Karpas-422 (cell line): ENCODE data around the gene HECW1. TPM values are rescaled to one million over a fixed set of nuclear protein-coding genes. Genes with fewer than 3 reads are reported as not detected.

ENCODE experiments used
- DNase-seq: peaks from one replicate; pipeline ENCODE4 v3.0.0-alpha.2; 2015
- H2AFZ ChIP-seq: fragments of 200-600 bp; sonication (generic); 2 replicates; pipeline ENCODE4 v1.6.1; 2014; ENCODE audit warnings: antibody characterized with exemption, low read length, mixed read lengths
- H3K27ac ChIP-seq: fragments of 200-600 bp; sonication (generic); 2 replicates; pipeline ENCODE4 v1.5.1; 2014; ENCODE audit warnings: mild to moderate bottlenecking, low read length, moderate library complexity
- H3K27me3 ChIP-seq: fragments of 200-600 bp; sonication (generic); 2 replicates; pipeline ENCODE4 v1.6.1; 2014; ENCODE audit warnings: low read length, mixed read lengths
- H3K36me3 ChIP-seq: fragments of 200-600 bp; sonication (generic); 2 replicates; pipeline ENCODE4 v1.6.1; 2014; ENCODE audit warnings: low read length, mixed read lengths; ENCODE audit not compliant: insufficient read depth
- H3K4me1 ChIP-seq: fragments of 200-600 bp; sonication (generic); 2 replicates; pipeline ENCODE4 v1.6.1; 2014; ENCODE audit warnings: mild to moderate bottlenecking, low read length, mixed read lengths
- H3K4me2 ChIP-seq: fragments of 200-600 bp; sonication (generic); 2 replicates; pipeline ENCODE4 v1.6.1; 2014; ENCODE audit warnings: low read length, low read depth, mild to moderate bottlenecking; ENCODE audit not compliant: poor library complexity, severe bottlenecking
- H3K4me3 ChIP-seq: fragments of 200-600 bp; sonication (generic); 2 replicates; pipeline ENCODE4 v1.5.1; 2014; ENCODE audit warnings: mild to moderate bottlenecking, antibody characterized with exemption, low read length, mixed read lengths
- H3K79me2 ChIP-seq: fragments of 200-600 bp; sonication (generic); 2 replicates; pipeline ENCODE4 v1.6.1; 2014; ENCODE audit warnings: mild to moderate bottlenecking, low read length, mixed read lengths
- H3K9ac ChIP-seq: fragments of 200-600 bp; sonication (generic); 2 replicates; pipeline ENCODE4 v1.6.0; 2014; ENCODE audit warnings: low read length
- H3K9me2 ChIP-seq: fragments of 200-600 bp; sonication (generic), shearing (Covaris generic); replicated peaks from 2 replicates; pipeline ENCODE4 v1.6.0; 2014; ENCODE audit warnings: mild to moderate bottlenecking, low read length, moderate library complexity; ENCODE audit not compliant: insufficient read depth
- H3K9me3 ChIP-seq: fragments of 300-700, 200-600 bp; sonication (generic); 2 replicates; pipeline ENCODE4 v1.6.1; 2014; ENCODE audit warnings: low read length, mixed read lengths
- H4K20me1 ChIP-seq: fragments of 200-600 bp; sonication (generic); 2 replicates; pipeline ENCODE4 v1.6.1; 2014; ENCODE audit warnings: mild to moderate bottlenecking, antibody characterized with exemption, low read length, low read depth; ENCODE audit not compliant: insufficient read depth
- total RNA-seq: library from RNA; depleted of rRNA; stranded (reverse); fragments of >200 nt; shearing (Covaris generic); gene quantifications from 2 replicates; pipeline ENCODE4 v1.2.3, GENCODE V29; 2014; ENCODE audit warnings: low replicate concordance

Gene HECW1
- total RNA-seq, 1 experiment from 2014 or later = not detected

GRCh38 chr7:43372676-43373355 lies 260.4 kb downstream of the HECW1 start:
- H3K4me2 ChIP-seq = no peak overlapping the region
- no peaks in the 10 kb centered on the region for H3K4me1 ChIP-seq
- H3K27me3 ChIP-seq = no peaks in the 10 kb centered on the region
- H3K9ac ChIP-seq = no peak overlapping the region
- H3K36me3 ChIP-seq = no peaks in the 10 kb centered on the region
- H3K79me2 ChIP-seq = no peaks in the 10 kb centered on the region
- H3K4me3 ChIP-seq = no peak overlapping the region
- H3K9me3 ChIP-seq = no peaks in the 10 kb centered on the region
- H3K27ac ChIP-seq = no peak overlapping the region
- H4K20me1 ChIP-seq = no peaks in the 10 kb centered on the region
- no peak for DNase-seq
- H2AFZ ChIP-seq = no peak overlapping the region
- H3K9me2 ChIP-seq = no peaks in the 10 kb centered on the region

DNA sequence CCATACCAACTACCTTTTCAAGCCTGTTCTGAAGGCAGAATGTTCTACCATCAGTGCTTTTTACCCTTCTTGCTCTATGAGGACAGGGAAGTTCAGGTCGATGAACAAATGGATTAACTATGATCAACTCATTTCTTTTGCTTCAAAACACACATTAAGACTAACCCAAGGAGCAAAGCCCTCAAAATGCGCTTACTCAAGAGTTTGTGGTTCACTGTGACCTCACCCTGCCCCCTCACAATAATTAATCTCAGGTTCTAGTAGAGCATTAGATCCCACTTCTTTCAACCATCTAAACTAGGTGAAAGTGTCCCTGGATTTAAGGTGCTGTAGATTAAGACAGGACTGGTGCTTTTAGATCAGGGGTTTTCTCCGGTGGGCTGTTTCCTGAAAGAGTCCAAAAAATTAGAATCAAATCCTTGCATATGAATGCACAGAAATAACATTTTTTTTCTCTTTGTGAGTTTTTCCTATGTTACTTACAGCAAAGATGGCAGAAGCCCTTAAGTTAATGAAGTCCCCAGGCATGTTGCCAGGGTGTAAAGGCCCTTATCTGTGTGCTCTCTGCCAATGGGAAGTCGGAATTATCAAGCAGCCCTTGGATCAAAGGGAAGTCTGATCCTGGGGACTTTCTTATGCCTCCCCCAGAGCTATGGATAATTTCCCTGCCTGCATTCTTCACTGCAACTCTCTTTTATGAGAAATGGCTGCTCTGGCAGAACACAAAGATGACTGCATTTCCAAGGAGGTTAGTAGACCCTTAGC lies 264.9 kb downstream of the HECW1 start:
- Histone ChIP-seq H3K27me3 (no peaks in the 10 kb centered on the region), H2AFZ (no peak overlapping the region), H4K20me1 (no peaks in the 10 kb centered on the region), H3K27ac (no peak overlapping the region), H3K36me3 (no peaks in the 10 kb centered on the region), H3K9me2 (no peaks in the 10 kb centered on the region), H3K9ac (no peak overlapping the region), H3K4me1 (no peaks in the 10 kb centered on the region), H3K9me3 (no peaks in the 10 kb centered on the region), H3K79me2 (no peaks in the 10 kb centered on the region), H3K4me2 (no peak overlapping the region), H3K4me3 (no peak overlapping the region)
- DNase-seq = no peak

DNA sequence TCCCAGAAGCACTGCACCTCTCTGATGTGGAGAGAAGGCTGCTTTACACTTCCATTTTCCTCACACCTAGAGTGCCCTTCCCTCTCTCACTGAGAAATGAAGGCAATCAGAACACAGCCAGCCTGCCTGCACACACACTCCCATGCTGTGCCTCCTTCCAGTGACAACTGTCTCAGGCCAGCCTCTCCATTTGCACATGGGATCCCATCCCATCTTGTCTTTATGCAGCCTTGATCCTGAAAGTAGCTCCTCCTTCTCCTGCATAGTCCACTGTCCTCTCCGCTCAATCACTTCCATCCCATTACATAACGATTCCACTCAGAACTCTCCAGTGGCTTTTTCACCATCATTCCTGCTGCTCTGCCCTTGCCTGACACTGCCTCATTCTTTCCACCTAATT lies 266.8 kb downstream of the HECW1 start:
- no peaks in the 10 kb centered on the region for H3K27me3 ChIP-seq
- no peak overlapping the region for H3K9ac ChIP-seq
- H4K20me1 ChIP-seq = no peaks in the 10 kb centered on the region
- H3K36me3 ChIP-seq = no peaks in the 10 kb centered on the region
- no peaks in the 10 kb centered on the region for H3K79me2 ChIP-seq
- H3K27ac ChIP-seq = no peak overlapping the region
- H3K4me1 ChIP-seq = no peaks in the 10 kb centered on the region
- no peak for DNase-seq
- no peak overlapping the region for H3K4me3 ChIP-seq
- H3K9me3 ChIP-seq = no peaks in the 10 kb centered on the region
- H3K9me2 ChIP-seq = no peaks in the 10 kb centered on the region
- H3K4me2 ChIP-seq = no peak overlapping the region
- H2AFZ ChIP-seq = no peak overlapping the region

DNA sequence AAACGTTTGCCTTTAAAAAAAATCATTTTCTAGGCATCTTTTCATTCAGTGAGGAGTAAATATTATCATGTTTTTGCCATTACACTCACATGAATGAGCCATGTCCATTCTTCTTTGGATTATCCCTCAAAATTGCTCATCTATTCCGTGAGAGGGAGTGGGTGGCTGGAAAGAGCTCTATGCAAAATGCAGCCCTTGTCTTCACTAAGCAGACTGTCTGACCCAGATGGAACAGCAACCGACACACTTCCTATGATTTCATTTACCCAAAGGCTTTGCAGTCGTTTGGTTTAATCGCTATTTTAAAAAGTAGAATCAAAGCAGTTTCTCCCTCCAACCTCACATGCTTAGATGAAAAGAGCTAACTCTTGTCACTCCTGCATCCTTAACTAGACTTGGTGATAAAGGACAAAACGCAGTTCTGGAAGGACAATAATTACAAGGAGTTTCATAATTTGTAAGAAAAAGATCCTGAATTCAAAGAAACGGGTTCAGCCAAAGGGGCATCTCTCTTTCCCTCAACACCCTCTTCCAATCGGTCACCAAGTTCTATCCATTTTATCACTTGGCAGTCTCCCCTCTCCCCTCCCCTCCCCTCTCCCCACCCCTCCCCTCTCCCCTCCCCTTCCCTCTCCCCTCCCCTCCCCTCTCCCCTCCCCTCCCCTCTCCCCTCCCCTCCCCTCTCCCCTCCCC lies 272.3 kb downstream of the HECW1 start:
- Histone ChIP-seq H3K27ac (no peak overlapping the region), H3K27me3 (no peaks in the 10 kb centered on the region), H4K20me1 (no peaks in the 10 kb centered on the region), H3K4me3 (no peak overlapping the region), H3K9ac (no peak overlapping the region), H2AFZ (no peak overlapping the region), H3K9me2 (no peaks in the 10 kb centered on the region), H3K9me3 (no peaks in the 10 kb centered on the region), H3K4me1 (no peaks in the 10 kb centered on the region), H3K36me3 (no peaks in the 10 kb centered on the region), H3K4me2 (no peak overlapping the region), H3K79me2 (no peaks in the 10 kb centered on the region)
- no peak for DNase-seq

DNA sequence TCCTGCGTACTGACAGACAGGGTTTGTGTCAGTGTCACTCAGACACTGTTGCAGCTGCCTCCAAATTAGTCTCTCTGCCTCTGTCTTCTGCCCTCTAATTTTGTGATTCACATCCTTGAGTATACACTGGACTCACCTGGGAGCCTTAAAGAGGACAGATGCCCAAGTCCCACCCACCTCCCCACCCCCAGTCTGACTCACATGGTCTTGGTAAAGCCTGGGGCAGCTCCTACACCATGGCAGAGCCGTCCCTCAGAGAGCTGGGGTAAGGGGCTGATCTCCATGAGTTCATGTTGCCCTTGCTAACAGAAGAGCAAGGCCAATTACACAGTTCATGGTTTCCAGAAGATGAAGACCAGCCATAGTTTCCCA lies 272.8 kb downstream of the HECW1 start:
- Histone ChIP-seq H3K79me2 (no peaks in the 10 kb centered on the region), H3K9ac (no peak overlapping the region), H3K9me3 (no peaks in the 10 kb centered on the region), H4K20me1 (no peaks in the 10 kb centered on the region), H3K27ac (no peak overlapping the region), H3K27me3 (no peaks in the 10 kb centered on the region), H3K4me2 (no peak overlapping the region), H3K4me3 (no peak overlapping the region), H3K4me1 (no peaks in the 10 kb centered on the region), H3K9me2 (no peaks in the 10 kb centered on the region), H3K36me3 (no peaks in the 10 kb centered on the region), H2AFZ (no peak overlapping the region)
- no peak for DNase-seq

DNA sequence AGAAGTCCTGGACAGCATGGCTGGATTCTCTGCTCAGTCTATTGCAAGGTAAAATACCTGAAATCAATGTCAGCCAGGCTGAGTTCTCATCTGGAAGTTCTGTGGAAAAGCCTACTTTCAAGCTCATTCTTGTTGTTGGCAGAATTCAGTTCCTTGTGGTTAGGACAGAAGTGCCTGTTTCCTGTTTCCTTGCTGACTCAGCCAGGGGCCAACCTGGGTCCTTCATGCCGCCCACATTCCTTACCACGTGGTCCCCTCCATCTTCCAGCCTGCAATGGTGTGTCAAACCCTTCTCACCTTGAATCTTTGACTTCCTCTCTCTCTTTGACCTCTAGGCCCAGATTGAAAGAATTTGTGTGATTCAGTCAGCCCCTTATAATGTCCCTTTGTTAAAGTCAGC lies 273.4 kb downstream of the HECW1 start:
- Histone ChIP-seq H3K9me2 (no peaks in the 10 kb centered on the region), H3K9ac (no peak overlapping the region), H3K4me2 (no peak overlapping the region), H2AFZ (no peak overlapping the region), H3K79me2 (no peaks in the 10 kb centered on the region), H3K36me3 (no peaks in the 10 kb centered on the region), H4K20me1 (no peaks in the 10 kb centered on the region), H3K4me3 (no peak overlapping the region), H3K27me3 (no peaks in the 10 kb centered on the region), H3K9me3 (no peaks in the 10 kb centered on the region), H3K4me1 (no peaks in the 10 kb centered on the region), H3K27ac (no peak overlapping the region)
- DNase-seq = no peak

- H3K4me1 ChIP-seq = peaks cover 10% of the 10 kb centered on the region
- no peak overlapping the region for H2AFZ ChIP-seq
- no peak overlapping the region for H3K9ac ChIP-seq
- no peaks in the 10 kb centered on the region for H3K79me2 ChIP-seq
- H3K9me2 ChIP-seq = no peaks in the 10 kb centered on the region
- no peak overlapping the region for H3K4me3 ChIP-seq
- no peaks in the 10 kb centered on the region for H4K20me1 ChIP-seq
- no peaks in the 10 kb centered on the region for H3K36me3 ChIP-seq
- no peaks in the 10 kb centered on the region for H3K27me3 ChIP-seq
- no peak overlapping the region for H3K4me2 ChIP-seq
- no peak overlapping the region for H3K27ac ChIP-seq
- DNase-seq = no peak
- no peaks in the 10 kb centered on the region for H3K9me3 ChIP-seq
These were observed 275.5 kb downstream of the HECW1 start for GRCh38 chr7:43387932-43388331.

DNA sequence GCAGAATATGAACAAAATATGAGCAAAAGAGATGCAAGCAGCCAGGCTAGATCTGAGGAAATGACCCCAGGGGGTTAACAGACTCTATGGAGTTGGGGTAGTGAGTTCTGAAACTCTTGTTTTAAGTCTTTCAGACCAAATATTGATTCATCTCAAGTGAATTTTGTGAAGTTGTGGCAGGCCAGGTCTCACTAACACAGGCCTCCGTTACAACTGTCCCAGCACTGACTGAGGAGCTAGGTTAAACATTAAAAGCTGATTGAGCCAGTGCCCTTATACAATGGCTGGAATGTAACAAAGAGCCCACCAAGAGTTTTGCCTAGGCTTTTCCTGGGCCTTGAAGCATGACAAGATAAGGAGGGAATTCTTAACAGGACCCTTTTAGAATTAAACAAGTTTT lies 278.1 kb downstream of the HECW1 start:
- Histone ChIP-seq H3K9ac (no peak overlapping the region), H3K27me3 (no peaks in the 10 kb centered on the region), H3K4me2 (no peak overlapping the region)

More for the DNA sequence above, 278.1 kb downstream of the HECW1 start:
- Histone ChIP-seq H3K4me1 (peaks cover 14% of the 10 kb centered on the region), H2AFZ (no peak overlapping the region), H3K9me2 (no peaks in the 10 kb centered on the region), H4K20me1 (no peaks in the 10 kb centered on the region), H3K9me3 (no peaks in the 10 kb centered on the region), H3K36me3 (no peaks in the 10 kb centered on the region), H3K27ac (no peak overlapping the region), H3K4me3 (no peak overlapping the region), H3K79me2 (no peaks in the 10 kb centered on the region)
- DNase-seq = no peak
